Stimulated activated CD8-positive, alpha-beta memory T cell treated with anti-CD3 and anti-CD28 coated beads, Interleukin-2, amount 100 ng/mL, for 1 hour (primary cell): ENCODE data around the gene IL17F.

Experiments
- DNase-seq, 2 donors: peaks; one replicate each; pipeline ENCODE4 v3.0.0-alpha.2; 2020; ENCODE audit warnings: low read depth in 2 of 2

IL17F gene

DNA sequence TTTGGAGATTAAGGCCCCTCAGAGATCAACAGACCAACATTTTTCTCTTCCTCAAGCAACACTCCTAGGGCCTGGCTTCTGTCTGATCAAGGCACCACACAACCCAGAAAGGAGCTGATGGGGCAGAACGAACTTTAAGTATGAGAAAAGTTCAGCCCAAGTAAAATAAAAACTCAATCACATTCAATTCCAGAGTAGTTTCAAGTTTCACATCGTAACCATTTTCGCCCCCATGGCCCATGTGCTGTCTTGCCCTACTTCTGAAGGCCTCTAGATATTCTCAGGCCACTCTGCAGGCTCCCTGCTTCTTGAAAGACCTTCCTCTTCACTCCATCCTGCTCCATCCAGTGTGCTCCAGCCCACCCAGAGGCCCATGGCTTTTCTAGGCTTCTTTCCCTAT lies 53.9 kb downstream of the IL17F start:
- DNase-seq = no peak

GRCh38 chr6:52189974-52190373 lies 54.3 kb downstream of the IL17F start:
- no peak for DNase-seq

- DNase-seq = no peak
Observed at GRCh38 chr6:52187098-52187497, 57.2 kb downstream of the IL17F start.
